Activated CD8-positive, alpha-beta memory T cell treated with anti-CD3 and anti-CD28 coated beads, Interleukin-2, amount 50 U/mL, for 48 hours (primary cell): ENCODE data around the gene JUP.
"Not testable (repeated sequence)": the region's sequence is repeated elsewhere in the genome, so short reads cannot be mapped to it uniquely, and the experiment has no call there.

Experiments
- DNase-seq: peaks from one replicate; pipeline ENCODE4 v3.0.0-alpha.2; 2020

The JUP gene

DNA sequence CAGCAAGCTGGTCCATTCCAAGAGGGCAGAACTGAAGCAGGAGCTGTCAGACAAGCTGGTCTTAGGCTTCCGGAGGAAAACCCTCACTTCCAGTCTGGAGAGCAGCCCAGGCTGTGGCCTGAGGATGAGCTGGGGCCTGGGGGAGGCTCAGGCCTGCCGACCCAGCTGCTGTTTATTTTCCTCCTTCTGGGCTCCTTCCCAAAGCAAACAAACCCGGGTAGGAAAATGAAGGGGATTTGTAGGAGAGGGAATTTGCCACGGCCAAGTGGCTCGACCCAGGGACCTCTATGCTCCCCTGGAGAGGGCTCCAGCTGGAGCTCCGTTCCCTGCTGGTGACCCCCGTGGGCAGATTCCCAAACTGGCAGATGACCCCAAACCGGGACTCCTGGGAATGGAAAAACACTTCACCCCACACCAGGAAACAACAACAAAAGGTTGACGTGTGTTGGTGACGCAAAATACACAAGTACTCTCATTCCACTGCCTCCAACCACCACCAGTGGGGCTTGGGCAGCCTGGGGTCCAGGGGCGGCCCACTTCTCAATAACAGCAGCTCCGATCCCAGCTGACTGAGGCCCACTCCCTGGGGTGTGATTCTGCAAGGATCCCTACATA is 8.8 kb downstream of the JUP start:
- no peak for DNase-seq

DNA sequence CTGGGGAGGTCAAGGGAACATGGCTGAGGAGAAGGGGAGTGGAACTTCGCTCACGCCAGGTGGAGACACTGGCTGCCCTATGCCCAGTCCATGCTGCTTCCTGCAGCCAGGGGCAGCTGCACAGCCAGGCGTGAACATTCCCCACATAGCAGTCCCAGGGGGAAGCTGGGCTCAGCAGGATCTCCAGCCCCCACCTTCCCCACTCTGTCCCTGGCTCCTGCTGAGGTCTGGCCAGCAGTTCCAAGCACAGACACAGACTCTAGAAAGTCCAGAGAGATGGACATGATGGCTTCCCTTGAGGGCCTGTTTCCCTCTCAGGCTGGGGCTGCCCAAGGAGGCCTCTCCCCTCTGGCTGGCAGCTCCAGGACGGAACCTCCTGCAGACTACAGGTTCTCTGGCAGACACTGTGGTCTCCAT is 9.3 kb downstream of the JUP start:
- no peak for DNase-seq

DNA sequence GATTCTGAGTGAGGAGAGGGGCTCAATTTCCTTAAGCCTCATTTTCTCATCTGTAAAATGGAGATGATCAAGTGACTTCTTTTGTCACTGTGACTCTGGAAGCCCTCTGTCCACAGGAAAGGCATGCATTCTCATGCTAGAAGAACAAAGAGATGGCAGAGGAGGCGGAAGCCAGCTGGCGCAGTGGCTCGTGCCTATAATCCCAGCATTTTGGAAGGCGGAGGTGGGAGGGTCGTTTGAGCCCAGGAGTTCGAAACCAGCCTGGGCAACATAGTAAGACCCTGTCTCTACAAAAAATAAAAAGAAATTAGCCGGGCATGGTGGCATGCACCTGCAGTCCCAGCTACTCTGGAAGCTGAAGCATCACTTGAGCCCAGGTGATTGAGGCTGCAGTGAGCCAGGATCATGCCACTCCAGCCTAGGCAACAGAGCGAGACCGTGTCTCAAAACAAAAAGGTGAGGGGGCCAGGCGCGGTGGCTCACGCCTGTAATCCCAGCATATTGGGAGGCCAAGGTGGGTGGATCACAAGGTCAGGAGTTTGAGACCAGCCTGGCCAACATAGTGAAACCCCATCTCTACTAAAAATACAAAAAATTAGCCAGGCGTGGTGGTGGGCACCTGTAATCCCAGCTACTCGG is 10.1 kb downstream of the JUP start:
- DNase-seq: not testable (repeated sequence)

- no peak for DNase-seq
Observed at GRCh38 chr17:41775394-41776226, 10.9 kb downstream of the JUP start.

DNA sequence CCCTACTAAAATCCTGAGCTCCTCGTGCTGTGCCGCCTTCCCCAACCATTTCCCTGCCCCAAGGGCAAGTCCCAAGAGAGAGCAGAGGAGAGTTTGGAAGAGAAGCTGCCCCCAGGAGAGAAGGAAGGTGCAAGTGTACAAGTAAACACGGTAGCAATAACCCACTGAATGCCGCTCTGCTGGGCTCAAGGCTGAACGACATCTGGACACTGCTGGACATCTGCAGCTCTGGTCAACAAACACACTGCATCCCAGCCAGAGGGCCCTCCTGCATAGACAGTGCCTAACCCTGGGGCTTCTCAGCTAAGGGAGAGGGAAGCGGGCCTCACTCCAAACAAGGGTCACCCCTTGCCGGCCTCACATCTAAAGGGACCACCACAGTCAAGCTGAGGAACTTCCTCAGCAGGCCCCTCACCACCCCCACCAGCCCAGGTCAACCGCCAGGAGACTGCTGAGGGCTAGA is 12.7 kb downstream of the JUP start:
- no peak for DNase-seq

- no peak for DNase-seq
Observed at GRCh38 chr17:41773190-41773588, 13.3 kb downstream of the JUP start.

DNA sequence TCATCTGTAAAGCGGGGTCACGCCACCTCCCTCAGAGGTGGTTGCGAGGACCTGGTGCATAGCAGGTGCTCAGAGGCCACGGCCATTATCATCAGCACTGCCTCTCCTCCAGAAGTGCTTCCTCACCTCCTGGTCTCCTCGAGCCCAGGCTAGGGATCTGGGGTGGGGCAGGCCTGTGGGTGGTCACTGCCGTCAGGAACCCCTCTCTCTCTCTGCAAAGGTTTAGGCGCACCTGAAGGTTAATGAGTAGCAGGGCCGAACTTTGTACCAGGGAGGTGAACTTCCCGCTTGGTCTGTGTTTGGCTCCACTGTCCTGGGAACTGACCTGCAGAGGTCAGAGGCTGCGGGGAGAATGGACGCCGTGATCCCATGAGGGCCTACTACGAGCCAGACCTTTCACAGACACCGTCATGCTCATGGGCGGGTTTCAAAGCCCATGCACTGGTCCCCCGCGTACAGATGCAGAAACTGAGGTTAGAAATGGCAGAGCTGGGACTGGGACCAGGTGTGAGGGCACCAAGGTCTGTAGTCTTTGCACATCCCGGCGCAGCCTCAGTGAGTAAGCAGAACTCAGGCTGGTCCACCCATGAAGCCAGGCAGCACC is 13.8 kb downstream of the JUP start:
- DNase-seq: no peak

- no peak for DNase-seq
Observed at GRCh38 chr17:41772218-41772585, 14.3 kb downstream of the JUP start.

GRCh38 chr17:41771389-41772206 is 14.9 kb downstream of the JUP start:
- DNase-seq: no peak

DNA sequence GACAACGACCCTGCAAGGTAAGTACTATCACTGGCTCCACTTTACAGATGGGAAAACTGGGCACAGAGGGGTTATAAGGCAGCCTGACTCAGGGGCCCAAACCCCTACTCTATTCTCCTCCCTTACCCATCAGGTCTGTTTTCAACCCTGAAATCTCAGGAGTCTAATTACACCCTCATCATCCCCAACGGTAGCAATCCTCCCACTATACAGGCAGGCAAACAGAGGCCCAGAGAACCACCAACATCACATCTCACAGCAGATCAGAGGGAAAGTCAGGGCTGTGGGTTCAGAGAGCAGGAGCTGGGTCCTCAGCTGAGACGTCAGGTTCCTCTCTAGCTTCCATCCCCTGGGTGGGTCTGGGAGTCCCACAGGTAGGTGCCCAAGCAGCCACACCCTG is 16.5 kb downstream of the JUP start:
- DNase-seq: no peak

- no peak for DNase-seq
Observed at GRCh38 chr17:41769346-41769862, 17.1 kb downstream of the JUP start.

GRCh38 chr17:41768682-41769288 is 17.7 kb downstream of the JUP start:
- no peak for DNase-seq

DNA sequence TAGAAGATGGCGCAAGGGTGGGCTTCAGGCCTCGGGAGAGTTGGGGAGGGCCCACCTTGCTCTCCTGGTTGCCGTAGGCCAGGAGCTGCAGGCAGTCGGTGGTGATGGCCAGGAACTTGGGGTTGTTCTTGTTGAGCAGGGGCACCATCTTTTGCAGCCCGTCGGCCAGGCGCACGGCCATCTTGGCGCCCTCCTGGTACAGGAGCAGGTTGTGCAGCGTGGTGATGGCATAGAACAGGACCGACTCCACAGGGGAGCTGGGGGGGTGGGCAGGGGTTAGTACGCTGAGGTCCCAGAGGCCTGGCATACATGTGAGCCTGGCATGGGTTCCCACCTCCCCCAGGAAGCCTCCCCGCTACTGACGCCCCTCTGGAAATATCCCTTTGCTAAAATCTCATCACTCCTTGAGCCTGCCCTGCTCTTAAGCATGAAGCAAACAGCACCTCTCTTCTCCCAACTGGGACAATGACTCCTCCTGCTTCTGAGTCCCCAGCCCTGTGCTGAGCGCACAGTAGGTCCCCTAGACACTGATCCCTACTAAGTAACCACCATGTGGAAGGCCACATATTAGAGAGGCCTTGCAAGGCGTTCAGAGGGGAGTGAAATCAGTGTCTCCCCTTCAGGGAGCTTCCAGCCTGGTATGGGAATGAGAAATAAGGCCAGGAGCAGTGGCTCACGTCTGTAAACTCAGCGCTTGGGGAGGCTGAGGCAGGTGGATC is 19.0 kb downstream of the JUP start:
- DNase-seq: no peak

- no peak for DNase-seq
Observed at GRCh38 chr17:41766135-41766534, 20.4 kb downstream of the JUP start.

- no peak for DNase-seq
Observed at GRCh38 chr17:41763327-41763726, 23.2 kb downstream of the JUP start.

GRCh38 chr17:41762841-41763240 is 23.7 kb downstream of the JUP start:
- DNase-seq: no peak

DNA sequence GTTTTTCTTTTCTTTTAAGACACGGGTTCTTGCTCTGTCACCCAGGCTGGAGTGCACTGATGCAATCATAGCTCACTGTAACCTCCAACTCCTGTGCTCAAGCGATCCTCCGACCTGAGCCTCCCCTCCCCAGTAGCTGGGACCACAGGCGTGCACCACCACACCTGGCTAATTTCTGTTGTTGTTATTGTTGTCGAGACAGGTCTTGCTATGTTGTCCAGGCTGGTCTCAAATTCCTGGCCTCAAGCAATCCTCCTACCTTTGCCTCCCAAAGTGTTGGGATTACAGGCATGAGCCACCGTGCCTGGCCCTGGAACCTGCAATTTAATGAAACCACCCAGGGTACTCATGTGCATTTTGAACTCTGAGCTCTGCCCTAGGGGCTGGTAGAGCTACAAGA is 24.1 kb downstream of the JUP start:
- no peak for DNase-seq

GRCh38 chr17:41760878-41761277 is 25.6 kb downstream of the JUP start:
- no peak for DNase-seq

DNA sequence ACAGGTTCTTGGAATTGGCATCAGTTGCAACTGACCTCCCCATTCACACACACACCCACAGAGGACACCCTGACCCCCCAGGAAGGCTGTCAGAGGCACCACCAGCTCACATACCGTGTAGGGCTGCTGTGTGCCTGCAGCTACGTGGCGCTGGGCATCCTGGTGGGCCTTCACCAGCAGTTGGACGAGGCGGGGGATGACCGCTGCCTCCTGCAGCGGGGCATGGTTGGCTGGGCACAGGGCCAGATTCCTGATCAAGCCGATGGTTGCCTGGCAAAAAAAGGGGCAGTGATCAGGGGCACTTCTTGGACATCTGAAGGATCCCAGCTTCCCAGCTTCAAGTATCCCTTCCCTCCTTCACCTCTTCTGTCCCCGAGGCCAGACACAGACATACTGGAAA is 27.9 kb downstream of the JUP start:
- no peak for DNase-seq

DNA sequence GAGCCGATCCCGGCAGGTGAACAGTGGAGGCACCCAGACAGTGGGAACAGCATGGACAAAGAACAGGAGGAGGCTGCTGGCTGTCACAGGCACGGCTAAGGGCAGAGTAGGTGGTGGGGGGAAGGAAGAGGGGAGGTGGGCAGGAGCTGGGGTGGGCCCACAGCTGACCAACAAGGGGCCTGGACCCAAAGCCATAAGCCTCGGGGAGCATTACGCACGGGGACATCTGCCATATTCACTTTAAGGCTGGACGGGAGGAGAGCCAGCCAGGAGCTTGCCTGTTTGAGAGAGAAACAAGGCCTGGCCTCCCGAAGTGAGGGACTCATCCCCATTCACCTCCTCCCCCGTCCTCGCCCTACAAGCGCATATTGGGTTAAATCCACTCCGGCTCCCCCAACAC is 32.4 kb downstream of the JUP start:
- no peak for DNase-seq

DNA sequence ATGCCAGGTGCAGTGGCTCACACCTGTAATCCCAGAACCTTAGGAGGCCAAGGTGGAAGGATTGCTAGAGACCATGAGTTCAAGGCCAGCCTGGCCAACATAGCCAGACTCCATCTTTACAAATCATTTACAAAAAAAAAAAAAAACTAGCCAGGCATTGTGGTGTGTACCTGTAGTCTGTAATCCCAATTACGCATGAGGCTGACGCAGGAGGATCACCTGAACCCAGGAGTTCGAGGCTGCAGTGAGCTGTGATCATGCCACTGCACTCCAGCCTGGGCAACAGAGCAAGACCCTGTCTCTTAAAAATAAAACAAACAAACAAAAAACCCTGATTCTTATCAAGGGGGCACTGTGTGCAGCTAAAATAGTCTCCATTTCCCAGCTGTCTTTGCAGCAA is 35.2 kb downstream of the JUP start:
- DNase-seq: no peak
